HepG2 (cell line): ENCODE data around the gene PCGF3. TPM values are rescaled to one million over a fixed set of nuclear protein-coding genes. Genes with fewer than 3 reads are reported as not detected.

Experiments used
- BCL6 ChIP-seq: IDR thresholded peaks from 2 replicates; pipeline ENCODE4 v1.6.1; 2016; ENCODE audit warnings: missing genetic modification reagents, missing compliant biosample characterization
- FOXK1 ChIP-seq: sonication (generic); formaldehyde crosslinking; IDR thresholded peaks from 2 replicates; pipeline ENCODE4 v1.4.0; 2020; ENCODE audit warnings: low read depth, missing genetic modification reagents, borderline replicate concordance
- HNRNPK ChIP-seq: fragments of 200-400 bp; formaldehyde crosslinking; IDR thresholded peaks from 2 replicates; pipeline ENCODE4 v1.6.1; 2018; ENCODE audit warnings: low read length, low read depth, moderate library complexity, mild to moderate bottlenecking; ENCODE audit not compliant: poor library complexity, severe bottlenecking
- KLF15 ChIP-seq: sonication (generic); formaldehyde crosslinking; IDR thresholded peaks from 2 replicates; pipeline ENCODE4 v1.8.1; 2023; ENCODE audit warnings: borderline replicate concordance, mild to moderate bottlenecking, inconsistent platforms, missing genetic modification reagents, mixed read lengths
- LCORL ChIP-seq, 2 experiments: fragments of 450-650 bp in 1 of 2; sonication (generic) in 1 of 2; formaldehyde crosslinking in 1 of 2; IDR thresholded peaks; 2 replicates each; pipeline versions ENCODE4 v1.5.0 to v1.6.1; 2017 to 2020; ENCODE audit warnings: antibody characterized with exemption in 1 of 2, missing genetic modification reagents in 1 of 2
- MAFG ChIP-seq: sonication (generic); formaldehyde crosslinking; IDR thresholded peaks from 2 replicates; pipeline ENCODE4 v1.5.1; 2020; ENCODE audit warnings: mild to moderate bottlenecking, missing genetic modification reagents
- MTA1 ChIP-seq: sonication (generic); formaldehyde crosslinking; IDR thresholded peaks from 2 replicates; pipeline ENCODE4 v1.4.0; 2020; ENCODE audit warnings: missing genetic modification reagents, mild to moderate bottlenecking, borderline replicate concordance
- NFKBIZ ChIP-seq: IDR thresholded peaks from 2 replicates; pipeline ENCODE4 v1.6.1; 2018; ENCODE audit warnings: missing genetic modification reagents, missing compliant biosample characterization
- PAXIP1 ChIP-seq: sonication (generic); formaldehyde crosslinking; conservative IDR thresholded peaks from 2 replicates; pipeline ENCODE4 v1.4.0; 2020; ENCODE audit warnings: mild to moderate bottlenecking, missing genetic modification reagents, moderate library complexity
- RARG ChIP-seq: sonication (generic); formaldehyde crosslinking; IDR thresholded peaks from 2 replicates; pipeline ENCODE4 v1.4.0; 2020; ENCODE audit warnings: low read depth, mild to moderate bottlenecking, missing genetic modification reagents
- SMAD3 ChIP-seq: sonication (generic); formaldehyde crosslinking; IDR thresholded peaks from 2 replicates; pipeline ENCODE4 v1.4.0; 2020; ENCODE audit warnings: missing genetic modification reagents
- TEAD3 ChIP-seq: optimal IDR thresholded peaks from 2 replicates; pipeline ENCODE3; 2016; ENCODE audit warnings: borderline replicate concordance
- ZFP37 ChIP-seq: sonication (generic); formaldehyde crosslinking; IDR thresholded peaks from 2 replicates; pipeline ENCODE4 v1.4.0; 2020; ENCODE audit warnings: missing genetic modification reagents, borderline replicate concordance
- ZNF580 ChIP-seq: IDR thresholded peaks from 2 replicates; pipeline ENCODE4 v1.6.1; 2016; ENCODE audit warnings: low read depth, borderline replicate concordance
- ZNF670 ChIP-seq: sonication (generic); formaldehyde crosslinking; IDR thresholded peaks from 2 replicates; pipeline ENCODE4 v1.8.0; 2022; ENCODE audit warnings: mild to moderate bottlenecking, missing genetic modification reagents, borderline replicate concordance
- polyA plus RNA-seq, 8 experiments: library from polyadenylated mRNA; depleted of rRNA in 3 of 8; stranded (reverse) in 7 of 8; unstranded in 1 of 8; fragments of >200 nt; fragmentation: Illumina TruSeq in 4 of 8; extraction: Trizol in 4 of 8; gene quantifications; 2 replicates each; pipeline versions ENCODE4 v1.2.1 to v1.2.3, GENCODE V29; 2011 to 2016; ENCODE audit warnings: low read depth in 4 of 8, missing spikeins in 1 of 8, mixed read lengths in 1 of 8; ENCODE audit not compliant: insufficient read depth in 1 of 8
- total RNA-seq, 5 experiments: library from RNA; depleted of rRNA; stranded (reverse); fragments of >200 nt; fragmentation: Illumina TruSeq; extraction: Trizol; gene quantifications; 2 replicates each; pipeline ENCODE4 v1.2.3, GENCODE V29; 2016; ENCODE audit warnings: low read depth in 1 of 5
- TF ChIP-seq, protein P1 (sequence below): sonication (generic); formaldehyde crosslinking; IDR thresholded peaks from 2 replicates; pipeline ENCODE4 v1.4.0; 2020; ENCODE audit warnings: missing genetic modification reagents
- TF ChIP-seq, protein P2 (sequence below): IDR thresholded peaks from 2 replicates; pipeline ENCODE4 v1.6.1; 2016; ENCODE audit warnings: missing compliant biosample characterization, missing genetic modification reagents, borderline replicate concordance

Gene PCGF3
- total and polyA plus RNA-seq, 2 of the 13 experiments (the other 11 are each of a cell fraction or from before 2014, with no cell fraction given): 28.6 to 66.2 TPM

GRCh38 chr4:692771-693554, 12.7 kb upstream of the PCGF3 start (continued):
- TF ChIP-seq PAXIP1 (CRISPR knock-in tag): peak; percentile 72
- peak; percentile 60; the same call in 1 of the 2 replicates for TF ChIP-seq FOXK1 (CRISPR knock-in tag)
- no peak for TF ChIP-seq MTA1 (CRISPR knock-in tag)
- no peak for TF ChIP-seq MAFG
- TF ChIP-seq TEAD3 (CRISPR knock-in tag): peak; percentile 65
- no peak for TF ChIP-seq LCORL (IDR thresholded peaks at IDR 0.05)
- TF ChIP-seq LCORL (CRISPR knock-in tag; IDR thresholded peaks at IDR 0.05): peak; percentile 89
- no peak for TF ChIP-seq RARG (CRISPR knock-in tag)
- TF ChIP-seq HNRNPK: no peak
- no peak for TF ChIP-seq KLF15 (CRISPR knock-in tag)
- TF ChIP-seq NFKBIZ (CRISPR knock-in tag): peak; percentile 60; the same call in 1 of the 2 replicates
- peak; percentile 86; the same call in 1 of the 2 replicates for TF ChIP-seq ZNF580 (CRISPR knock-in tag)
- peak; percentile 71; the same call in 1 of the 2 replicates for TF ChIP-seq SMAD3 (CRISPR knock-in tag)
- TF ChIP-seq, protein P1, sequence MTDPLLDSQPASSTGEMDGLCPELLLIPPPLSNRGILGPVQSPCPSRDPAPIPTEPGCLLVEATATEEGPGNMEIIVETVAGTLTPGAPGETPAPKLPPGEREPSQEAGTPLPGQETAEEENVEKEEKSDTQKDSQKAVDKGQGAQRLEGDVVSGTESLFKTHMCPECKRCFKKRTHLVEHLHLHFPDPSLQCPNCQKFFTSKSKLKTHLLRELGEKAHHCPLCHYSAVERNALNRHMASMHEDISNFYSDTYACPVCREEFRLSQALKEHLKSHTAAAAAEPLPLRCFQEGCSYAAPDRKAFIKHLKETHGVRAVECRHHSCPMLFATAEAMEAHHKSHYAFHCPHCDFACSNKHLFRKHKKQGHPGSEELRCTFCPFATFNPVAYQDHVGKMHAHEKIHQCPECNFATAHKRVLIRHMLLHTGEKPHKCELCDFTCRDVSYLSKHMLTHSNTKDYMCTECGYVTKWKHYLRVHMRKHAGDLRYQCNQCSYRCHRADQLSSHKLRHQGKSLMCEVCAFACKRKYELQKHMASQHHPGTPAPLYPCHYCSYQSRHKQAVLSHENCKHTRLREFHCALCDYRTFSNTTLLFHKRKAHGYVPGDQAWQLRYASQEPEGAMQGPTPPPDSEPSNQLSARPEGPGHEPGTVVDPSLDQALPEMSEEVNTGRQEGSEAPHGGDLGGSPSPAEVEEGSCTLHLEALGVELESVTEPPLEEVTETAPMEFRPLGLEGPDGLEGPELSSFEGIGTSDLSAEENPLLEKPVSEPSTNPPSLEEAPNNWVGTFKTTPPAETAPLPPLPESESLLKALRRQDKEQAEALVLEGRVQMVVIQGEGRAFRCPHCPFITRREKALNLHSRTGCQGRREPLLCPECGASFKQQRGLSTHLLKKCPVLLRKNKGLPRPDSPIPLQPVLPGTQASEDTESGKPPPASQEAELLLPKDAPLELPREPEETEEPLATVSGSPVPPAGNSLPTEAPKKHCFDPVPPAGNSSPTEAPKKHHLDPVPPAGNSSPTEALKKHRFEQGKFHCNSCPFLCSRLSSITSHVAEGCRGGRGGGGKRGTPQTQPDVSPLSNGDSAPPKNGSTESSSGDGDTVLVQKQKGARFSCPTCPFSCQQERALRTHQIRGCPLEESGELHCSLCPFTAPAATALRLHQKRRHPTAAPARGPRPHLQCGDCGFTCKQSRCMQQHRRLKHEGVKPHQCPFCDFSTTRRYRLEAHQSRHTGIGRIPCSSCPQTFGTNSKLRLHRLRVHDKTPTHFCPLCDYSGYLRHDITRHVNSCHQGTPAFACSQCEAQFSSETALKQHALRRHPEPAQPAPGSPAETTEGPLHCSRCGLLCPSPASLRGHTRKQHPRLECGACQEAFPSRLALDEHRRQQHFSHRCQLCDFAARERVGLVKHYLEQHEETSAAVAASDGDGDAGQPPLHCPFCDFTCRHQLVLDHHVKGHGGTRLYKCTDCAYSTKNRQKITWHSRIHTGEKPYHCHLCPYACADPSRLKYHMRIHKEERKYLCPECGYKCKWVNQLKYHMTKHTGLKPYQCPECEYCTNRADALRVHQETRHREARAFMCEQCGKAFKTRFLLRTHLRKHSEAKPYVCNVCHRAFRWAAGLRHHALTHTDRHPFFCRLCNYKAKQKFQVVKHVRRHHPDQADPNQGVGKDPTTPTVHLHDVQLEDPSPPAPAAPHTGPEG (CRISPR knock-in tag): no peak
- TF ChIP-seq, protein P2, sequence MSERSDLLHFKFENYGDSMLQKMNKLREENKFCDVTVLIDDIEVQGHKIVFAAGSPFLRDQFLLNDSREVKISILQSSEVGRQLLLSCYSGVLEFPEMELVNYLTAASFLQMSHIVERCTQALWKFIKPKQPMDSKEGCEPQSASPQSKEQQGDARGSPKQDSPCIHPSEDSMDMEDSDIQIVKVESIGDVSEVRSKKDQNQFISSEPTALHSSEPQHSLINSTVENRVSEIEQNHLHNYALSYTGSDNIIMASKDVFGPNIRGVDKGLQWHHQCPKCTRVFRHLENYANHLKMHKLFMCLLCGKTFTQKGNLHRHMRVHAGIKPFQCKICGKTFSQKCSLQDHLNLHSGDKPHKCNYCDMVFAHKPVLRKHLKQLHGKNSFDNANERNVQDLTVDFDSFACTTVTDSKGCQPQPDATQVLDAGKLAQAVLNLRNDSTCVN (CRISPR knock-in tag): peak; percentile 70; the same call in 1 of the 2 replicates
- peak; percentile 71; the same call in 1 of the 2 replicates for TF ChIP-seq ZFP37 (CRISPR knock-in tag)
- TF ChIP-seq ZNF670 (CRISPR knock-in tag): peak; percentile 76
- peak; percentile 59 for TF ChIP-seq BCL6 (CRISPR knock-in tag)
